Measurements from ENCODE around the gene SYT3. TPM values are rescaled to one million over a fixed set of nuclear protein-coding genes. Genes with fewer than 3 reads are reported as not detected.
A peak's percentile ranks its signal among the peaks of the same experiment; 100 is the strongest.

SYT3 gene
- total and polyA plus RNA-seq, 2 of the 8 experiments (the other 6 are each of a cell fraction or from before 2014, with no cell fraction given), result 6.7 to 17.3 TPM

DNA sequence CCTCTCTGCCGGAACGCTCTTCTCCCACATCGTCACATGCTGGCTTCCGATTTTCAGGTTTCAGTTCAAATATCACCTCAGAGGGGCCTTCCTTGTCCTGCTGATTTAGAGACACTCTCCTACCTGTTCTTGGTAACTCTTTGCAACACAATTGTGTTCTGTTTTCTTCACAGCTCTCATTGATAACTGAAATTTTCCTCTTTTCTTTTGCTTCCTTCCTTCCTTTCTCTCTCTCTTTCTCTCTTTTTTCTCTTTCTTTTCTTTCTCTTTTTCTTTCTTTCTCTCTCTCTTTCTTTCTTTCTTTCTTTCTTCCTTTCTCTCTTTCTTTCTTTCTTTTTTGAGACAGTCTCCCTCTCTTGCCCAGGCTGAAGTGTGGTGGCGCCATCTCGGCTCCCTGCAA is 59.4 kb downstream of the SYT3 start:
- Histone ChIP-seq H4K8ac (ENCODE audit: extremely low read depth, insufficient read depth, low read length) (no peak overlapping the region; the same call in 1 of the 2 replicates), H2BK120ac (replicated peaks; ENCODE audit: low read depth, low read length) (no peak overlapping the region), H3K23me2 (ENCODE audit: low read depth, low read length) (no peaks in the 10 kb centered on the region), H2AFZ (ENCODE audit: low read length) (no peak overlapping the region), H2BK5ac (ENCODE audit: low read depth, low read length) (no peak overlapping the region), H4K5ac (ENCODE audit: insufficient read length, low read depth, low read length) (no peak overlapping the region), H3K14ac (ENCODE audit: insufficient read length) (no peak overlapping the region), H4K20me1 (replicated peaks in 1 of 2; ENCODE audit: control insufficient read depth in 1 of 2, insufficient read depth in 2 of 2, low read length in 2 of 2) (no peaks in the 10 kb centered on the region), H4K91ac (replicated peaks; ENCODE audit: insufficient read length, low read length) (no peak overlapping the region), H3K27me3 (replicated peaks in 1 of 4; ENCODE audit: control insufficient read depth in 3 of 4, extremely low read depth in 1 of 4, insufficient read depth in 3 of 4, low read length in 3 of 4) (peaks cover 0 to 3% (median 0%) of the 10 kb centered on the region in 4 experiments; a peak in 2 of 7 replicates), H3K79me2 (ENCODE audit: control insufficient read depth in 1 of 2, insufficient read depth in 2 of 2, low read length in 2 of 2) (no peaks in the 10 kb centered on the region), H3K18ac (ENCODE audit: extremely low read depth, low read length) (no peak overlapping the region), H3K4ac (replicated peaks; ENCODE audit: insufficient read length, low read depth, low read length) (no peak overlapping the region), H3K56ac (replicated peaks; ENCODE audit: insufficient read length, low read depth, low read length) (no peak overlapping the region), H3K4me2 (ENCODE audit: insufficient read depth in 1 of 2, low read depth in 2 of 2, low read length in 2 of 2) (no peak overlapping the region), H3K4me1 (replicated peaks in 1 of 4; ENCODE audit: control insufficient read depth in 3 of 4, insufficient read depth in 4 of 4, low read length in 3 of 4) (no peaks in the 10 kb centered on the region), H2BK12ac (ENCODE audit: low read depth, low read length) (no peak overlapping the region), H2BK15ac (ENCODE audit: low read length) (peak overlapping the region; percentile 53), H3K23ac (ENCODE audit: insufficient read length) (no peak overlapping the region), H3K4me3 (ENCODE audit: extremely low read depth in 1 of 4, insufficient read depth in 2 of 4, low read depth in 3 of 4, low read length in 4 of 4) (no peak overlapping the region), H2BK20ac (ENCODE audit: low read length) (no peak overlapping the region), H2AK5ac (ENCODE audit: low read depth, low read length) (no peak overlapping the region), H3K27ac (ENCODE audit: low read depth, low read length) (no peak overlapping the region), H3K79me1 (ENCODE audit: low read depth, low read length) (no peaks in the 10 kb centered on the region), H3K9ac (replicated peaks in 1 of 4; ENCODE audit: extremely low read depth in 1 of 4, low read depth in 3 of 4, low read length in 3 of 4) (no peak overlapping the region), H3K9me3 (ENCODE audit: insufficient read depth in 2 of 2, low read depth in 1 of 2, low read length in 1 of 2) (peaks cover 0 to 7% of the 10 kb centered on the region in 2 experiments; a peak in 1 of 4 replicates), H3K36me3 (ENCODE audit: control insufficient read depth in 2 of 4, insufficient read depth in 4 of 4, low read length in 3 of 4) (no peaks in the 10 kb centered on the region)
- DNase-seq (ENCODE audit: low read depth in 1 of 2, low spot score in 2 of 2), result no peak
- ChIA-PET CTCF (ENCODE audit: partially characterized antibody) (interaction anchor here (1.1 kb wide), 1 partner anchor 28 kb away, joined by 3 read pairs; no protein-coding TSS in a partner anchor), POLR2A (ENCODE audit: partially characterized antibody) (interaction anchor here (1.8 kb wide), 1 partner anchor 23 kb away, joined by 3 read pairs; no protein-coding TSS in a partner anchor)
- no peak for FAIRE-seq
- 98% methylated on average over 6 of the region's 6 CpGs; no CpG with 5 or more reads in 1 of the 2 experiments for WGBS, 2 experiments (ENCODE audit: extremely low coverage in 1 of 2, insufficient coverage in 1 of 2, insufficient read length in 1 of 2, insufficient replicate concordance in 2 of 2, low coverage in 1 of 2, low lambda C conversion rate in 2 of 2, missing lambda C conversion rate in 1 of 2)
- TF ChIP-seq SUZ12 (IDR thresholded peaks at IDR 0.05; ENCODE audit: low read length), result no peak
- TF ChIP-seq TBP (IDR thresholded peaks at IDR 0.05; ENCODE audit: low read depth, low read length), result no peak
- TF ChIP-seq, protein P1, sequence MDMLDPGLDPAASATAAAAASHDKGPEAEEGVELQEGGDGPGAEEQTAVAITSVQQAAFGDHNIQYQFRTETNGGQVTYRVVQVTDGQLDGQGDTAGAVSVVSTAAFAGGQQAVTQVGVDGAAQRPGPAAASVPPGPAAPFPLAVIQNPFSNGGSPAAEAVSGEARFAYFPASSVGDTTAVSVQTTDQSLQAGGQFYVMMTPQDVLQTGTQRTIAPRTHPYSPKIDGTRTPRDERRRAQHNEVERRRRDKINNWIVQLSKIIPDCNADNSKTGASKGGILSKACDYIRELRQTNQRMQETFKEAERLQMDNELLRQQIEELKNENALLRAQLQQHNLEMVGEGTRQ (IDR thresholded peaks at IDR 0.05; ENCODE audit: low read length), result no peak
- TF ChIP-seq, protein P2, sequence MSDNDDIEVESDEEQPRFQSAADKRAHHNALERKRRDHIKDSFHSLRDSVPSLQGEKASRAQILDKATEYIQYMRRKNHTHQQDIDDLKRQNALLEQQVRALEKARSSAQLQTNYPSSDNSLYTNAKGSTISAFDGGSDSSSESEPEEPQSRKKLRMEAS (IDR thresholded peaks at IDR 0.05), result no peak
- TF ChIP-seq SAP30 (IDR thresholded peaks at IDR 0.05; ENCODE audit: insufficient read depth, insufficient replicate concordance, low read length), result no peak
- no peak for TF ChIP-seq KDM1A (IDR thresholded peaks at IDR 0.05; ENCODE audit: borderline replicate concordance, low read length)
- no peak for TF ChIP-seq SIRT6 (IDR thresholded peaks at IDR 0.05; ENCODE audit: low read length)
- TF ChIP-seq PHF8 (conservative IDR thresholded peaks at IDR 0.05; ENCODE audit: low read depth, low read length), result no peak
- TF ChIP-seq SP2 (IDR thresholded peaks at IDR 0.05; ENCODE audit: low read length), result no peak
- TF ChIP-seq EZH2 (IDR thresholded peaks at IDR 0.05; ENCODE audit: low read depth, low read length, severe bottlenecking), result no peak
- TF ChIP-seq, protein P3, sequence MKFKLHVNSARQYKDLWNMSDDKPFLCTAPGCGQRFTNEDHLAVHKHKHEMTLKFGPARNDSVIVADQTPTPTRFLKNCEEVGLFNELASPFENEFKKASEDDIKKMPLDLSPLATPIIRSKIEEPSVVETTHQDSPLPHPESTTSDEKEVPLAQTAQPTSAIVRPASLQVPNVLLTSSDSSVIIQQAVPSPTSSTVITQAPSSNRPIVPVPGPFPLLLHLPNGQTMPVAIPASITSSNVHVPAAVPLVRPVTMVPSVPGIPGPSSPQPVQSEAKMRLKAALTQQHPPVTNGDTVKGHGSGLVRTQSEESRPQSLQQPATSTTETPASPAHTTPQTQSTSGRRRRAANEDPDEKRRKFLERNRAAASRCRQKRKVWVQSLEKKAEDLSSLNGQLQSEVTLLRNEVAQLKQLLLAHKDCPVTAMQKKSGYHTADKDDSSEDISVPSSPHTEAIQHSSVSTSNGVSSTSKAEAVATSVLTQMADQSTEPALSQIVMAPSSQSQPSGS (IDR thresholded peaks at IDR 0.05; ENCODE audit: low read length), result no peak

Data from H1 (cell line).